IMR-90 (cell line): Measurements from ENCODE around the gene ROBO1. TPM values are rescaled to one million over a fixed set of nuclear protein-coding genes. Genes with fewer than 3 reads are reported as not detected.
A peak's percentile ranks its signal among the peaks of the same experiment; 100 is the strongest.

Experiments
- ATAC-seq: fragments of 200-7000 bp; cut with Tn5 transposase; 2 replicates; pipeline ENCODE4 v1.9.1; 2020; ENCODE audit warnings: low read depth, mild to moderate bottlenecking, moderate library complexity
- BruUV-seq: library from RNA; stranded (reverse); fragments of 400-500 nt; replicated peaks from 2 replicates; lab custom pipeline; 2021; lab: Mats Ljungman, UMichigan
- CTCF ChIA-PET: fragments of 300-600 bp; formaldehyde crosslinking; extraction: SDS; loops from one replicate; lab custom pipeline; 2021; ENCODE audit warnings: antibody characterized with exemption; lab: Yijun Ruan, JAX
- POLR2A ChIA-PET: fragments of 300-600 bp; sonication (Branson Sonifier 250); formaldehyde crosslinking; loops from one replicate; lab custom pipeline; 2022; ENCODE audit warnings: antibody characterized with exemption; ENCODE audit not compliant: unreplicated experiment; lab: Charles Lee
- DNase-seq: peaks from one replicate; pipeline ENCODE4 v3.0.0; 2013
- H2AFZ ChIP-seq: replicated peaks from 2 replicates; pipeline ENCODE3; 2013; ENCODE audit warnings: low read length, mild to moderate bottlenecking; ENCODE audit not compliant: poor library complexity
- H2AK5ac ChIP-seq: 2 replicates; pipeline ENCODE4 v1.6.1; 2013; ENCODE audit warnings: low read depth, low read length, inconsistent platforms
- H2AK9ac ChIP-seq: replicated peaks from 2 replicates; pipeline ENCODE3; 2013; ENCODE audit warnings: mild to moderate bottlenecking, low read depth, low read length, moderate library complexity; ENCODE audit not compliant: poor library complexity
- H2BK120ac ChIP-seq: 2 replicates; pipeline ENCODE4 v1.6.1; 2013; ENCODE audit warnings: low read depth, low read length, inconsistent platforms
- H2BK15ac ChIP-seq: 3 replicates; pipeline ENCODE4 v1.6.1; 2013; ENCODE audit warnings: low read depth, low read length, inconsistent platforms
- H2BK20ac ChIP-seq: 2 replicates; pipeline ENCODE4 v1.6.1; 2013; ENCODE audit warnings: low read depth, mild to moderate bottlenecking, inconsistent platforms, low read length, moderate library complexity
- H2BK5ac ChIP-seq: 2 replicates; pipeline ENCODE4 v1.6.1; 2013; ENCODE audit warnings: mild to moderate bottlenecking, low read depth, low read length, inconsistent platforms; ENCODE audit not compliant: poor library complexity, severe bottlenecking
- H3K14ac ChIP-seq: replicated peaks from 2 replicates; pipeline ENCODE4 v1.6.1; 2013; ENCODE audit warnings: low read depth, low read length, inconsistent platforms
- H3K18ac ChIP-seq: 2 replicates; pipeline ENCODE4 v1.6.1; 2013; ENCODE audit warnings: low read depth, low read length, control low read depth
- H3K23ac ChIP-seq: 2 replicates; pipeline ENCODE4 v1.6.1; 2013; ENCODE audit warnings: low read depth, low read length, inconsistent platforms
- H3K27ac ChIP-seq: 2 replicates; pipeline ENCODE4 v1.5.1; 2013; ENCODE audit warnings: mild to moderate bottlenecking, control low read depth, low read length; ENCODE audit not compliant: insufficient read depth
- H3K27me3 ChIP-seq: 2 replicates; pipeline ENCODE4 v1.6.1; 2013; ENCODE audit warnings: low read length; ENCODE audit not compliant: control insufficient read depth, insufficient read depth
- H3K36me3 ChIP-seq: 2 replicates; pipeline ENCODE4 v1.6.1; 2013; ENCODE audit warnings: low read length, mixed read lengths; ENCODE audit not compliant: control insufficient read depth, insufficient read depth
- H3K4ac ChIP-seq: 2 replicates; pipeline ENCODE4 v1.6.1; 2013; ENCODE audit warnings: low read depth, low read length, inconsistent platforms
- H3K4me1 ChIP-seq: 2 replicates; pipeline ENCODE4 v1.6.1; 2013; ENCODE audit warnings: low read length, mixed read lengths; ENCODE audit not compliant: control insufficient read depth, insufficient read depth
- H3K4me2 ChIP-seq: 2 replicates; pipeline ENCODE4 v1.6.1; 2013; ENCODE audit warnings: low read depth, mild to moderate bottlenecking, control low read depth, low read length, moderate library complexity
- H3K4me3 ChIP-seq: 2 replicates; pipeline ENCODE4 v1.5.1; 2013; ENCODE audit warnings: low read depth, mild to moderate bottlenecking, control low read depth, low read length, moderate library complexity; ENCODE audit not compliant: insufficient read depth
- H3K56ac ChIP-seq: 2 replicates; pipeline ENCODE4 v1.6.1; 2013; ENCODE audit warnings: low read length, inconsistent platforms; ENCODE audit not compliant: insufficient read depth; ENCODE audit errors: extremely low read depth
- H3K79me1 ChIP-seq, 2 experiments: 2 replicates each; pipeline ENCODE4 v1.6.1; 2013; ENCODE audit warnings: low read length in 2 of 2, inconsistent platforms in 1 of 2, low read depth in 1 of 2
- H3K9ac ChIP-seq: 2 replicates; pipeline ENCODE4 v1.6.1; 2013; ENCODE audit warnings: low read depth, low read length, control low read depth
- H3K9me1 ChIP-seq: 2 replicates; pipeline ENCODE4 v1.6.1; 2013; ENCODE audit warnings: low read length, inconsistent platforms; ENCODE audit not compliant: insufficient read depth
- H3K9me3 ChIP-seq: 2 replicates; pipeline ENCODE4 v1.6.1; 2013; ENCODE audit warnings: low read length; ENCODE audit not compliant: control insufficient read depth, insufficient read depth
- H4K20me1 ChIP-seq: 2 replicates; pipeline ENCODE4 v1.6.1; 2013; ENCODE audit warnings: low read length, inconsistent platforms; ENCODE audit not compliant: insufficient read depth
- H4K5ac ChIP-seq: 2 replicates; pipeline ENCODE4 v1.6.1; 2013; ENCODE audit warnings: mild to moderate bottlenecking, low read depth, low read length, control low read depth
- H4K8ac ChIP-seq, 2 experiments: 2 replicates each; pipeline ENCODE4 v1.6.1; 2013; ENCODE audit warnings: low read depth in 2 of 2, low read length in 2 of 2, control low read depth in 1 of 2, inconsistent platforms in 1 of 2
- H4K91ac ChIP-seq: 2 replicates; pipeline ENCODE4 v1.6.1; 2013; ENCODE audit warnings: low read depth, low read length, inconsistent platforms; ENCODE audit not compliant: insufficient read depth
- BHLHE40 ChIP-seq: fragments of 150-350 bp; IDR thresholded peaks from 2 replicates; pipeline ENCODE4 v1.6.1; 2016; ENCODE audit warnings: mild to moderate bottlenecking, low read depth, low read length
- CEBPB ChIP-seq: IDR thresholded peaks from 2 replicates; pipeline ENCODE4 v1.6.1; 2012; ENCODE audit warnings: low read depth, low read length, improper control_type of control experiment
- whole genome bisulfite sequencing, 2 experiments: methylation state at CpG; one replicate each; pipeline versions ENCODE4 v1.1.5 to v1.1.7; 2013; ENCODE audit warnings: missing lambda C conversion rate in 2 of 2; ENCODE audit not compliant: insufficient read length in 1 of 2; ENCODE audit errors: extremely low coverage in 2 of 2; 5-methylcytosine and 5-hydroxymethylcytosine counted together
- dilution Hi-C: fragments of 300-500 bp; cut with HindIII; formaldehyde crosslinking; loops from one replicate; pipeline ENCODE4 v1.14.3; 2018; ENCODE audit warnings: low sequenced_read_pairs; ENCODE audit not compliant: unreplicated experiment
- in situ Hi-C: fragments of 300-500 bp; cut with MboI; formaldehyde crosslinking; loops from 3 replicates; pipeline ENCODE4 v1.14.3; 2019; ENCODE audit warnings: low sequenced_read_pairs, inconsistent platforms, mixed read lengths
- intact Hi-C: fragments of 100-400 bp; cut with micrococcal nuclease; formaldehyde crosslinking; loops from 2 replicates; pipeline ENCODE4 v1.10.0; 2022
- polyA plus RNA-seq, 3 experiments: library from polyadenylated mRNA; depleted of rRNA; stranded (reverse); fragments of >200 nt; gene quantifications; 2 replicates each; pipeline ENCODE4 v1.2.3, GENCODE V29; 2012; ENCODE audit warnings: low replicate concordance in 1 of 3
- total RNA-seq: library from RNA; depleted of rRNA; stranded (reverse); fragments of >200 nt; gene quantifications from 2 replicates; pipeline ENCODE4 v1.2.3, GENCODE V29; 2012

The ROBO1 gene
- total and polyA plus RNA-seq, 2 of the 4 experiments (the other 2 are of a cell fraction) = 24.1 to 53.9 TPM

DNA sequence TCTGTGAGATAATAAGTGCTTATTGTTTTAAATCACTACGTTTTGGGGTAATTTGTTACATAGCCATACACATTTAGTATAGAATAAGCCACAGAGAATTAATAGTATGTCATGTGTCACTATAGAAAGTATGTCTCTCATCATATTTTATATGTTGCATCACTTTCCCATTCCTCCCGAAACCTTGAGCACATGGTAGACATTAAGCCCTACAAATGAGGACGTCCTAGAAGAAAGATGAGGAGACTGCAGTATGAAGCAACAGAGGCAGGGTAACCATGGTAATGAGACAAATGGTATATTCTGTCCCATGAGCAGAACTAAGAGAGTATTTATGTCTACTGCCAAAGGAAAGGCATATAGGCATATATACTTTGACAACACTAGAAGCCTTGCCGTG is 720.2 kb downstream of the ROBO1 start:
- no peak overlapping the region for H3K56ac ChIP-seq
- no peak overlapping the region for H2BK5ac ChIP-seq
- no peak overlapping the region for H3K18ac ChIP-seq
- ATAC-seq (no peak), DNase-seq (no peak)
- H3K9me3 ChIP-seq = peaks cover 2% of the 10 kb centered on the region; the same call in 1 of the 2 replicates
- dilution Hi-C loops (no loop called here), in situ Hi-C loops (loop anchor here (25.0 kb wide), 2 partner anchors 785 to 1735 kb away; no protein-coding TSS in a partner anchor), intact Hi-C loops (no loop called here)
- H4K20me1 ChIP-seq = no peaks in the 10 kb centered on the region
- no peak overlapping the region for H3K23ac ChIP-seq
- no peaks in the 10 kb centered on the region for H3K79me1 ChIP-seq
- CTCF ChIA-PET = interaction anchor here (1.5 kb wide), 1 partner anchor 15 kb away, joined by 3 read pairs; no protein-coding TSS in a partner anchor
- WGBS, 2 experiments = 80% methylated on average over 1 of the region's 4 CpGs; no CpG with 5 or more reads in 1 of the 2 experiments
- no peaks in the 10 kb centered on the region for H3K4me1 ChIP-seq
- no peak overlapping the region for H2AK5ac ChIP-seq
- H4K5ac ChIP-seq = no peak overlapping the region
- no peak overlapping the region for H2BK20ac ChIP-seq
- POLR2A ChIA-PET = no interaction called here
- H3K27me3 ChIP-seq = no peaks in the 10 kb centered on the region; the same call in 1 of the 2 replicates
- H3K27ac ChIP-seq = no peak overlapping the region
- H2AK9ac ChIP-seq = no peak overlapping the region
- H3K4me3 ChIP-seq = no peak overlapping the region
- no peaks in the 10 kb centered on the region for H3K36me3 ChIP-seq
- peak; percentile 39; the same call in 1 of the 2 replicates for TF ChIP-seq CEBPB
- TF ChIP-seq BHLHE40 = no peak
- no peak overlapping the region for H3K4me2 ChIP-seq
- no peak overlapping the region for H3K14ac ChIP-seq
- no peak overlapping the region for H3K9ac ChIP-seq
- BruUV-seq = no TSS peak
- no peak overlapping the region for H2BK15ac ChIP-seq
- H3K9me1 ChIP-seq = no peaks in the 10 kb centered on the region
- no peak overlapping the region for H2BK120ac ChIP-seq
- no peak overlapping the region for H4K8ac ChIP-seq
- no peak overlapping the region for H3K4ac ChIP-seq
- no peak overlapping the region for H2AFZ ChIP-seq
- no peak overlapping the region for H4K91ac ChIP-seq
